Karpas-422 (cell line): ENCODE measurements around the gene SPG11. TPM values are rescaled to one million over a fixed set of nuclear protein-coding genes. Genes with fewer than 3 reads are reported as not detected.
"Not testable (repeated sequence)": the region's sequence is repeated elsewhere in the genome, so short reads cannot be mapped to it uniquely, and the experiment has no call there.

Source experiments
- DNase-seq: peaks from one replicate; pipeline ENCODE4 v3.0.0-alpha.2; 2015
- H2AFZ ChIP-seq: fragments of 200-600 bp; sonication (generic); 2 replicates; pipeline ENCODE4 v1.6.1; 2014; ENCODE audit warnings: antibody characterized with exemption, low read length, mixed read lengths
- H3K27ac ChIP-seq: fragments of 200-600 bp; sonication (generic); 2 replicates; pipeline ENCODE4 v1.5.1; 2014; ENCODE audit warnings: mild to moderate bottlenecking, low read length, moderate library complexity
- H3K27me3 ChIP-seq: fragments of 200-600 bp; sonication (generic); 2 replicates; pipeline ENCODE4 v1.6.1; 2014; ENCODE audit warnings: low read length, mixed read lengths
- H3K36me3 ChIP-seq: fragments of 200-600 bp; sonication (generic); 2 replicates; pipeline ENCODE4 v1.6.1; 2014; ENCODE audit warnings: low read length, mixed read lengths; ENCODE audit not compliant: insufficient read depth
- H3K4me1 ChIP-seq: fragments of 200-600 bp; sonication (generic); 2 replicates; pipeline ENCODE4 v1.6.1; 2014; ENCODE audit warnings: mild to moderate bottlenecking, low read length, mixed read lengths
- H3K4me2 ChIP-seq: fragments of 200-600 bp; sonication (generic); 2 replicates; pipeline ENCODE4 v1.6.1; 2014; ENCODE audit warnings: low read length, low read depth, mild to moderate bottlenecking; ENCODE audit not compliant: poor library complexity, severe bottlenecking
- H3K4me3 ChIP-seq: fragments of 200-600 bp; sonication (generic); 2 replicates; pipeline ENCODE4 v1.5.1; 2014; ENCODE audit warnings: mild to moderate bottlenecking, antibody characterized with exemption, low read length, mixed read lengths
- H3K79me2 ChIP-seq: fragments of 200-600 bp; sonication (generic); 2 replicates; pipeline ENCODE4 v1.6.1; 2014; ENCODE audit warnings: mild to moderate bottlenecking, low read length, mixed read lengths
- H3K9ac ChIP-seq: fragments of 200-600 bp; sonication (generic); 2 replicates; pipeline ENCODE4 v1.6.0; 2014; ENCODE audit warnings: low read length
- H3K9me2 ChIP-seq: fragments of 200-600 bp; sonication (generic), shearing (Covaris generic); replicated peaks from 2 replicates; pipeline ENCODE4 v1.6.0; 2014; ENCODE audit warnings: mild to moderate bottlenecking, low read length, moderate library complexity; ENCODE audit not compliant: insufficient read depth
- H3K9me3 ChIP-seq: fragments of 300-700, 200-600 bp; sonication (generic); 2 replicates; pipeline ENCODE4 v1.6.1; 2014; ENCODE audit warnings: low read length, mixed read lengths
- H4K20me1 ChIP-seq: fragments of 200-600 bp; sonication (generic); 2 replicates; pipeline ENCODE4 v1.6.1; 2014; ENCODE audit warnings: mild to moderate bottlenecking, antibody characterized with exemption, low read length, low read depth; ENCODE audit not compliant: insufficient read depth
- total RNA-seq: library from RNA; depleted of rRNA; stranded (reverse); fragments of >200 nt; shearing (Covaris generic); gene quantifications from 2 replicates; pipeline ENCODE4 v1.2.3, GENCODE V29; 2014; ENCODE audit warnings: low replicate concordance

Gene SPG11
- total RNA-seq, 1 experiment from 2014 or later, result 123 TPM

DNA sequence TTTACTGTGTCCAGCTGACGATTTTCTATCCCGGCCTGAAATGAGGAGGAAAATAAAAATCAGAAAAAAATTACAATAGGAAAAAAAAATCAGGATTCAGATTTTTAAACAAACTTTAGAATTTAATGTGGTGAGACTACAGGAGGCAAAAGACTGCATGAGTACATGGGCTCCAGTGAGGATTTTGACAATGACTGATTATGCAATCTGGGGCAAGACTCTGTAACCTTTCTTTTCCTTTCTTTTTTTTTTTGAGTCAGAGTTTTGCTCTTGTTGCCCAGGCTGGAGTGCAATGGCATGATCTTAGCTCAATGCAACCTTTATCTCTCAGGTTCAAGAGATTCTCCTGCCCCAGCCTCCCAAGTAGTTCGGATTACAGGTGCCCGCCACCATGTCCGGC lies 29.9 kb downstream of the SPG11 start:
- no peak overlapping the region for H3K4me2 ChIP-seq
- H2AFZ ChIP-seq, result no peak overlapping the region
- H3K9ac ChIP-seq, result no peak overlapping the region
- H4K20me1 ChIP-seq, result no peaks in the 10 kb centered on the region
- H3K9me2 ChIP-seq, result no peaks in the 10 kb centered on the region
- H3K4me3 ChIP-seq, result no peak overlapping the region
- no peak overlapping the region for H3K27ac ChIP-seq
- no peaks in the 10 kb centered on the region for H3K9me3 ChIP-seq
- no peak for DNase-seq
- H3K27me3 ChIP-seq, result no peaks in the 10 kb centered on the region
- H3K79me2 ChIP-seq, result peaks cover 17% of the 10 kb centered on the region
- peaks cover 54% of the 10 kb centered on the region for H3K36me3 ChIP-seq
- no peaks in the 10 kb centered on the region for H3K4me1 ChIP-seq

DNA sequence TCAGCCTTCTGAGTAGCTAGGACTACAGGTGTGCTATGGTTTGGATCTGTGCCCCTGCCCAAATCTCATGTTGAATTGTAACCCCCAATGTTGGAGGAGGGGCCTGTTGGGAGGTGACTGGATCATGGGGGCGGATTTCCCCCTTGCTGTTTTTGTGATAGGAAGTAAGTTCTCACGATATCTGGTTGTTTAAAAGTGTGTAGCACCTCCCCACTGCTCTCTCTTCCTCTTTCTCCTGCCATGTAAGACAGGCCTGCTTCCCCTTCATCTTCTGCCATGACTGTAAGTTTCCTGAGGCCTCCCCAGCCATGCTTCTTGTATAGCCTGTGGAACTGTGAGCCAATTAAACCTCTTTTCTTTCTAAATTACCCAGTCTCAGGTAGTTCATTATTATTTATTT lies 38.2 kb downstream of the SPG11 start:
- H3K79me2 ChIP-seq, H3K9me2 ChIP-seq, H2AFZ ChIP-seq, H4K20me1 ChIP-seq, DNase-seq, H3K4me2 ChIP-seq, H3K4me3 ChIP-seq, H3K27ac ChIP-seq, H3K9me3 ChIP-seq, H3K27me3 ChIP-seq, H3K4me1 ChIP-seq, H3K9ac ChIP-seq: not testable (repeated sequence)
- H3K36me3 ChIP-seq, result peaks cover 51% of the 10 kb centered on the region

DNA sequence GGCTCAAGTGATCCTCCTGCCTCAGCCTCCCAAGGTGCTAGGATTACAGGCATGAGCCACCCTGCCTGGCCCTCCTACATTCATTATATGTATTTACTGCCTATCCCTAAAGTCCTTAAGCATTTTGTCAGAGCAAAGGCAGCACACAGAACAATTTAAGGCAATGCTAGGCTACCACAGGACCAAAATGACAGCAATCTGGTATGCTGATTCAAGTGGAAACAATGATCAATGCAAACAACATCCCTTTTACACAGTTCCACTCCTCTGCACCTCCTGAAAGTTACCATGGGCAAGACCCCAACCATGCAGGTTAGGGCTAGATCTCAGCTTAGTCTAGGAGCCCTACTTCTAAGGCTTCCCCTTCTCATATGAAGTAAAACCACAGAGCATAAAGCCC lies 40.3 kb downstream of the SPG11 start:
- no peaks in the 10 kb centered on the region for H3K9me3 ChIP-seq
- no peak overlapping the region for H3K4me3 ChIP-seq
- no peaks in the 10 kb centered on the region for H3K4me1 ChIP-seq
- no peaks in the 10 kb centered on the region for H3K9me2 ChIP-seq
- H3K36me3 ChIP-seq, result peaks cover 44% of the 10 kb centered on the region
- H4K20me1 ChIP-seq, result no peaks in the 10 kb centered on the region
- H3K27me3 ChIP-seq, result no peaks in the 10 kb centered on the region
- H2AFZ ChIP-seq, result no peak overlapping the region
- no peak overlapping the region for H3K27ac ChIP-seq
- no peak for DNase-seq
- no peak overlapping the region for H3K4me2 ChIP-seq
- no peak overlapping the region for H3K9ac ChIP-seq
- peaks cover 8% of the 10 kb centered on the region; the same call in 1 of the 2 replicates for H3K79me2 ChIP-seq

DNA sequence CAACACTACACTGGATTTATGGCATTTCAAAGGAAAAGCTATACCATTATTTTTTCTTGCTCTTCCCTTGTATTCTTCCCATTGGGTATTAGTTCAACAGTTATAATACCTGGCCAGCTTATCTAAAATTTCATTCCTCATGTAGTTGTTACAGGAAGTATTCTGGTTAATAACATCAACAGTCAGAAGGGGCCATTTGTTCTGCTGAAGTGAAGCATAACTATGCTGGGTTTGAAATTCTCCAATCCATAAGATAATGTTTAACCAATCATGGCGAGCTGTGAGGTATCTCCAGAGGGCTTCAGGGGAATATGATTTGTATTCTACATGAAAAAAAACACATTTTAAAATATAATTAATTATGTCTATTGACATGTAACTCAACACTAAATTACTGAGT lies 43.4 kb downstream of the SPG11 start:
- no peak overlapping the region for H3K4me3 ChIP-seq
- H3K4me2 ChIP-seq, result no peak overlapping the region
- H3K36me3 ChIP-seq, result peaks cover 43% of the 10 kb centered on the region; the same call in 1 of the 2 replicates
- no peaks in the 10 kb centered on the region; the same call in 1 of the 2 replicates for H3K79me2 ChIP-seq
- H3K27ac ChIP-seq, result no peak overlapping the region
- DNase-seq, result no peak
- H3K9me2 ChIP-seq, result no peaks in the 10 kb centered on the region
- no peak overlapping the region for H3K9ac ChIP-seq
- H3K27me3 ChIP-seq, result no peaks in the 10 kb centered on the region
- H3K4me1 ChIP-seq, result no peaks in the 10 kb centered on the region
- no peak overlapping the region for H2AFZ ChIP-seq
- no peaks in the 10 kb centered on the region for H3K9me3 ChIP-seq
- H4K20me1 ChIP-seq, result no peaks in the 10 kb centered on the region

DNA sequence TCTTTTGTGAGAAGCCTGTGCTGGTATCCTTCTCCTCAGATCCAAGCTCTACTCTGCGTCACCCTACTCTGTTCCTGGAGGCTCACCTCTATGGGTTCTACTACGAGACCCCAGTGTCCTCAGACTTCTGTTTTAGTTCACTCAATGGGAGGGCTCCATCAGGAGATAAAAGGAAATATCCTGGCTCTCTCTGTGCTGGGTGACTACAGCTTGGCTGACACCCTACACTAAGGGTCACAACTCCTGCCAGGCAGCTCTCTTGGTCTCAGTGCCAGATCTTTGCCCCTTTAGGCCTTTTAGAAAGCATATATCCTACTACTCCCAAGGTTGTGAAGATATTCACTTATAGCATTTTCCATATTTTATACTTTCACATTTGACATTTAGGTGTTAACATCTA lies 46.5 kb downstream of the SPG11 start:
- Histone ChIP-seq H3K36me3 (peaks cover 64% of the 10 kb centered on the region), H3K27me3 (no peaks in the 10 kb centered on the region), H3K4me3 (no peak overlapping the region), H3K4me1 (no peaks in the 10 kb centered on the region), H3K79me2 (no peaks in the 10 kb centered on the region), H4K20me1 (no peaks in the 10 kb centered on the region), H3K4me2 (no peak overlapping the region), H3K9me2 (no peaks in the 10 kb centered on the region), H3K9me3 (no peaks in the 10 kb centered on the region), H3K9ac (no peak overlapping the region), H2AFZ (no peak overlapping the region), H3K27ac (no peak overlapping the region)
- DNase-seq, result no peak

DNA sequence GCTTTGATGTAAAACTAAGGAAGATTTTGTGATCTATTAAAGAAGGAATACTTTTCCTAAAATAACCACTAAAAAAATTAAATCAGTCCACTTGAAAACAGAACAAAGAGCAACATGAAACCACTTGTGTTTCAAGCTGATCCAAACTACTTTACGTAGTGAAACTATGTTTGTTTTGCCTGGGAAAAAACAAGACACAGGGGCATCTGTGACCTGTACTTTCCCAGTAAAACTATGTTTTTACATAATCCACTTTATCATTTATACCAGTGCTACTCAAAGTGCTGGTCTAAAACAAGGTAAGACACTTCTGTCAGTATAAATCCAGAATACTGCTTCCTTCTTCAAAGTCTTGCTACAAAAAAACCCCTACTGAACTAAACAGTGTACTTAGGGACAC lies 56.7 kb downstream of the SPG11 start:
- no peak overlapping the region for H3K9ac ChIP-seq
- peaks cover 63% of the 10 kb centered on the region for H3K36me3 ChIP-seq
- H3K79me2 ChIP-seq, result no peaks in the 10 kb centered on the region
- no peaks in the 10 kb centered on the region for H4K20me1 ChIP-seq
- H3K27me3 ChIP-seq, result no peaks in the 10 kb centered on the region
- no peak for DNase-seq
- no peaks in the 10 kb centered on the region for H3K4me1 ChIP-seq
- no peak overlapping the region for H2AFZ ChIP-seq
- H3K9me3 ChIP-seq, result no peaks in the 10 kb centered on the region
- H3K27ac ChIP-seq, result no peak overlapping the region
- H3K9me2 ChIP-seq, result no peaks in the 10 kb centered on the region
- no peak overlapping the region for H3K4me2 ChIP-seq
- H3K4me3 ChIP-seq, result no peak overlapping the region

DNA sequence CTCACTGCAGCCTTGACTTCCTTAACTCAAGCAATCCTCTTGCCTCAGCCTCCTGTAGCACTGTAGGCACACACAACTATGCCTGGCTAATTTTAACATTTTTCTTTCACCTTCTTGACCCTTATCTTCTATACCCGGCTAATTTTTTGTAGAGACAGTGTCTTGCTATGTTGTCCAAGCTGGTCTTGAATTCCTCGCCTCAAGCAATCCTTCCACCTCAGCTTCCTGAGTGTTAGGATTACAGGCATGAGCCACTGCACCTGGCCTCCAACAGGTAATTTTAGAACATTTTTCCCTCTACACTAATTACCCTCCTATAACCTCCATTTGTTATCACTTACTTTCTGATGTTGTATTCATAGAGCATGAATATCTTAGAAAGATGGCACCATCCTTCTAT lies 60.3 kb downstream of the SPG11 start:
- H2AFZ ChIP-seq, result no peak overlapping the region
- no peaks in the 10 kb centered on the region for H3K79me2 ChIP-seq
- no peak overlapping the region for H3K4me3 ChIP-seq
- no peak overlapping the region for H3K27ac ChIP-seq
- no peaks in the 10 kb centered on the region for H3K27me3 ChIP-seq
- H3K9me3 ChIP-seq, result no peaks in the 10 kb centered on the region
- no peak overlapping the region for H3K9ac ChIP-seq
- no peaks in the 10 kb centered on the region for H4K20me1 ChIP-seq
- no peak for DNase-seq
- H3K9me2 ChIP-seq, result no peaks in the 10 kb centered on the region
- peaks cover 67% of the 10 kb centered on the region for H3K36me3 ChIP-seq
- no peak overlapping the region for H3K4me2 ChIP-seq
- H3K4me1 ChIP-seq, result peaks cover 11% of the 10 kb centered on the region

DNA sequence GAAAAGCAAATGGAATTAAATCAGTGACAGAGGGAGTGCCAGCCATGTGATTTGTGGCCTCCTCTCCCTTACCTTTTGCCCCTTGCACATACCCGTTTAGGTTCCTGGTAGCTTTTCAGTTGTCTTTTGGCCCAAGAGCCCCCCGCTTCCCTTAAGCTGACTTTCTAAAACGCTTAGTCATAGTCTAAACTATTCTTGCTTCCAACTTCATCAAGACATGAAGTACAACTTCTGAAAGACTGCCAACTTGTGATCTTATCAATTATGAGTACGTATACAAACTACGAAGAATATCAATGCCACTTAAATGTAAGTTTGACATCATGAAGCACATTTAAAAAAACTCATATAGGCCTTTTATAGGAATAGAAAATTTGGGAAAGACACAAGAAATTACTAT lies 64.6 kb downstream of the SPG11 start:
- Histone ChIP-seq H3K79me2 (no peaks in the 10 kb centered on the region), H3K9me3 (no peaks in the 10 kb centered on the region), H3K4me3 (no peak overlapping the region), H3K9ac (no peak overlapping the region), H3K4me1 (peaks cover 11% of the 10 kb centered on the region), H3K27me3 (no peaks in the 10 kb centered on the region), H4K20me1 (no peaks in the 10 kb centered on the region), H3K9me2 (no peaks in the 10 kb centered on the region), H2AFZ (no peak overlapping the region), H3K4me2 (no peak overlapping the region), H3K27ac (no peak overlapping the region), H3K36me3 (peaks cover 59% of the 10 kb centered on the region)
- no peak for DNase-seq

DNA sequence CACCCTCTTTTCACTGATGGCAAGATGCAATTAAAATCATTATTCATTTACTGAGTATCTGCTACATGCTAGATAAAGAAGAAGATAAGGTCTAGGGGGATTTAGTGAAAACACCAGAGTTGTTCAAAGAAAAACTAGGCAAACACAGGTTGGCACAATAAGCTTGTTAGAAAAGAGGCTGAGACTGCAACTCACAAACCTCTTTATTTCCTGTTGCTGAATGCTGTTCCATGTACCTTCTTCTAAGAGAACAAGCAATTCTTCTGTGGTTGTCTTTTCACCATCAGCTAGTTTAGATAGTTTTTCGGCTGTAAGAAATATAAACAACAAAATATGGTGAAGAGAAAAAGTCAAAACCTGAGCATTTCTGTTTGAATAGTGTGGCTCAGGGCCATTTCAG lies 65.4 kb downstream of the SPG11 start:
- H3K79me2 ChIP-seq, result no peaks in the 10 kb centered on the region
- no peaks in the 10 kb centered on the region for H3K9me3 ChIP-seq
- no peak for DNase-seq
- no peaks in the 10 kb centered on the region for H3K9me2 ChIP-seq
- no peak overlapping the region for H2AFZ ChIP-seq
- no peaks in the 10 kb centered on the region for H4K20me1 ChIP-seq
- H3K4me3 ChIP-seq, result no peak overlapping the region
- peaks cover 51% of the 10 kb centered on the region for H3K36me3 ChIP-seq
- H3K4me1 ChIP-seq, result peaks cover 11% of the 10 kb centered on the region
- H3K27ac ChIP-seq, result no peak overlapping the region
- no peak overlapping the region for H3K4me2 ChIP-seq
- H3K9ac ChIP-seq, result no peak overlapping the region
- H3K27me3 ChIP-seq, result no peaks in the 10 kb centered on the region
